MM.1S (cell line): ENCODE results near the gene MYD88.
"Not testable (repeated sequence)": the region's sequence is repeated elsewhere in the genome, so short reads cannot be mapped to it uniquely, and the experiment has no call there.

Experiments used
- DNase-seq: peaks from one replicate; pipeline ENCODE4 v3.0.0-alpha.2; 2015
- H2AFZ ChIP-seq: fragments of 300-600 bp; sonication (generic); 2 replicates; pipeline ENCODE4 v1.6.0; 2016; ENCODE audit warnings: antibody characterized with exemption, low read length
- H3F3A ChIP-seq: fragments of 300-600 bp; sonication (generic); 2 replicates; pipeline ENCODE4 v1.6.1; 2016; ENCODE audit warnings: mild to moderate bottlenecking, antibody characterized with exemption, low read length, moderate library complexity, mixed read lengths; ENCODE audit not compliant: insufficient read depth
- H3K27ac ChIP-seq: fragments of 300-600 bp; sonication (generic); 2 replicates; pipeline ENCODE4 v1.5.1; 2016; ENCODE audit warnings: mild to moderate bottlenecking, low read length
- H3K27me3 ChIP-seq: fragments of 300-600 bp; sonication (generic); replicated peaks from 2 replicates; pipeline ENCODE4 v1.6.0; 2016; ENCODE audit warnings: low read length; ENCODE audit not compliant: insufficient read depth
- H3K36me3 ChIP-seq: fragments of 300-600 bp; sonication (generic); replicated peaks from 2 replicates; pipeline ENCODE4 v1.6.1; 2016; ENCODE audit warnings: mild to moderate bottlenecking, low read length, mixed read lengths; ENCODE audit not compliant: insufficient read depth
- H3K4me1 ChIP-seq: fragments of 300-600 bp; sonication (generic); 2 replicates; pipeline ENCODE4 v1.6.1; 2016; ENCODE audit warnings: low read length, mixed read lengths
- H3K4me2 ChIP-seq: fragments of 300-600 bp; sonication (generic); 2 replicates; pipeline ENCODE4 v1.6.0; 2016; ENCODE audit warnings: low read depth, low read length
- H3K4me3 ChIP-seq: fragments of 300-600 bp; sonication (generic); 2 replicates; pipeline ENCODE4 v1.5.1; 2016; ENCODE audit warnings: low read length, mixed read lengths
- H3K79me2 ChIP-seq: fragments of 300-600 bp; sonication (generic); 2 replicates; pipeline ENCODE4 v1.6.1; 2016; ENCODE audit warnings: mixed run types, low read length, mixed read lengths
- H3K9ac ChIP-seq: fragments of 300-600 bp; sonication (generic); 2 replicates; pipeline ENCODE4 v1.6.1; 2016; ENCODE audit warnings: low read length, mixed read lengths
- H3K9me2 ChIP-seq: fragments of 300-600 bp; sonication (generic); replicated peaks from 2 replicates; pipeline ENCODE4 v1.6.1; 2016; ENCODE audit warnings: mild to moderate bottlenecking, low read length, mixed read lengths; ENCODE audit not compliant: insufficient read depth
- H3K9me3 ChIP-seq: fragments of 300-600 bp; sonication (generic); replicated peaks from 2 replicates; pipeline ENCODE4 v1.6.1; 2016; ENCODE audit warnings: mild to moderate bottlenecking, low read length, mixed read lengths; ENCODE audit not compliant: insufficient read depth
- H4K20me1 ChIP-seq: fragments of 300-600 bp; sonication (generic); 2 replicates; pipeline ENCODE4 v1.6.1; 2016; ENCODE audit warnings: mild to moderate bottlenecking, low read length, moderate library complexity, mixed read lengths; ENCODE audit not compliant: insufficient read depth
- EZH2 ChIP-seq: fragments of 300-600 bp; sonication (generic); optimal IDR thresholded peaks from 2 replicates; pipeline ENCODE3; 2017; ENCODE audit warnings: low read depth, mild to moderate bottlenecking, antibody characterized with exemption, low read length, mixed read lengths
- EZH2phosphoT487 ChIP-seq: fragments of 300-600 bp; sonication (generic); IDR thresholded peaks from 2 replicates; pipeline ENCODE4 v1.6.1; 2018; ENCODE audit warnings: antibody characterized with exemption, low read length
- TF ChIP-seq, protein P1 (sequence below): fragments of 300-600 bp; sonication (generic); IDR thresholded peaks from 2 replicates; pipeline ENCODE4 v1.5.1; 2016; ENCODE audit warnings: antibody characterized with exemption, low read length, mixed read lengths

Gene MYD88

DNA sequence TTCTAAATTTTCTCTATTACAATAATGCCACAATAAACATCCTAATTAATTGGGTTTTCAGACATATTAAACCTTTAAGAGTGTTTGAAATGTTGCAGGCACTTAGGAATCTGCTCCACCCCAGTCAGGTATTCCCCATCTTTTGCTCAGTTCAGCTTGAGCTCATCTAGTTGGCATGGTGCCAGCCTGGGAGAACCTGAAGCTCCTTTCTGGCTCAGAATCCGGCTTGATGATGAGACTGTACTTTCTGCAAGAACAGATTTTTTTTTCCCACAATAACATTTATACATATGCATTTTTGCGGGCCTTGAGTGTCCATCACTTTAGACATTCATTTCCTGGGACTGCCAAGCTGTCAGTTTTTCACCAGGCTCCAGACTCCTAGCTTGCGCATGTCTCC lies 19.1 kb downstream of the MYD88 start:
- no peaks in the 10 kb centered on the region for H3K79me2 ChIP-seq
- H4K20me1 ChIP-seq: no peaks in the 10 kb centered on the region
- H3K9ac ChIP-seq: no peak overlapping the region
- H3K4me1 ChIP-seq: no peaks in the 10 kb centered on the region
- H3K27ac ChIP-seq: no peak overlapping the region
- H3K4me2 ChIP-seq: no peak overlapping the region
- no peaks in the 10 kb centered on the region for H3K9me2 ChIP-seq
- no peaks in the 10 kb centered on the region for H3K9me3 ChIP-seq
- no peak overlapping the region for H3K4me3 ChIP-seq
- TF ChIP-seq EZH2 (no peak), EZH2phosphoT487 (no peak)
- TF ChIP-seq, protein P1, sequence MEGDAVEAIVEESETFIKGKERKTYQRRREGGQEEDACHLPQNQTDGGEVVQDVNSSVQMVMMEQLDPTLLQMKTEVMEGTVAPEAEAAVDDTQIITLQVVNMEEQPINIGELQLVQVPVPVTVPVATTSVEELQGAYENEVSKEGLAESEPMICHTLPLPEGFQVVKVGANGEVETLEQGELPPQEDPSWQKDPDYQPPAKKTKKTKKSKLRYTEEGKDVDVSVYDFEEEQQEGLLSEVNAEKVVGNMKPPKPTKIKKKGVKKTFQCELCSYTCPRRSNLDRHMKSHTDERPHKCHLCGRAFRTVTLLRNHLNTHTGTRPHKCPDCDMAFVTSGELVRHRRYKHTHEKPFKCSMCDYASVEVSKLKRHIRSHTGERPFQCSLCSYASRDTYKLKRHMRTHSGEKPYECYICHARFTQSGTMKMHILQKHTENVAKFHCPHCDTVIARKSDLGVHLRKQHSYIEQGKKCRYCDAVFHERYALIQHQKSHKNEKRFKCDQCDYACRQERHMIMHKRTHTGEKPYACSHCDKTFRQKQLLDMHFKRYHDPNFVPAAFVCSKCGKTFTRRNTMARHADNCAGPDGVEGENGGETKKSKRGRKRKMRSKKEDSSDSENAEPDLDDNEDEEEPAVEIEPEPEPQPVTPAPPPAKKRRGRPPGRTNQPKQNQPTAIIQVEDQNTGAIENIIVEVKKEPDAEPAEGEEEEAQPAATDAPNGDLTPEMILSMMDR: no peak
- DNase-seq: no peak
- H3F3A ChIP-seq: no peaks in the 10 kb centered on the region
- H3K36me3 ChIP-seq: no peaks in the 10 kb centered on the region
- H3K27me3 ChIP-seq: no peaks in the 10 kb centered on the region
- H2AFZ ChIP-seq: no peak overlapping the region

DNA sequence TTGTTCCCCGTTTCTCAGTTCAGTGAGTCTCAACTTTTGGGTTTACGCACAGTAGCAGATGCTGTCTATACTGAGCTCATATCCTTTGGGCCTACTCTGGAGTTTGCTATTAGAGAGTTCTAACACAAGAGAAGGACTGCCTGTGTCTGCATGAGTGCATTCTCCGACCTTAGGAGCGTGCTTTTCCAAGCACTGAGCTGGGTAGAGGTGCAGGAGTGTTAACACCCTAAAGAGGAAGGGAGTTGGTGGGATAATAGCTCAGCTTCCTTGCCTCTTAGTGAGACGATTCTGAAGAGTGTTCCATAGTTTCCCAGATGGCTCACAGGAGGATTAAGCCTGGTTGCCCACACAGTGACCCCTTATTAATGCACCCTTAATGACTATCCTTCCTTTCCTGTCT lies 20.0 kb downstream of the MYD88 start:
- Histone ChIP-seq H2AFZ (no peak overlapping the region), H3K27me3 (no peaks in the 10 kb centered on the region), H4K20me1 (no peaks in the 10 kb centered on the region), H3K4me2 (no peak overlapping the region), H3K79me2 (no peaks in the 10 kb centered on the region), H3K9ac (no peak overlapping the region), H3K27ac (no peak overlapping the region), H3K9me3 (no peaks in the 10 kb centered on the region), H3K4me1 (no peaks in the 10 kb centered on the region), H3K36me3 (no peaks in the 10 kb centered on the region), H3K9me2 (no peaks in the 10 kb centered on the region), H3F3A (peaks cover 1% of the 10 kb centered on the region), H3K4me3 (no peak overlapping the region)
- DNase-seq: no peak
- TF ChIP-seq EZH2 (no peak), EZH2phosphoT487 (no peak)
- TF ChIP-seq, protein P1: no peak

DNA sequence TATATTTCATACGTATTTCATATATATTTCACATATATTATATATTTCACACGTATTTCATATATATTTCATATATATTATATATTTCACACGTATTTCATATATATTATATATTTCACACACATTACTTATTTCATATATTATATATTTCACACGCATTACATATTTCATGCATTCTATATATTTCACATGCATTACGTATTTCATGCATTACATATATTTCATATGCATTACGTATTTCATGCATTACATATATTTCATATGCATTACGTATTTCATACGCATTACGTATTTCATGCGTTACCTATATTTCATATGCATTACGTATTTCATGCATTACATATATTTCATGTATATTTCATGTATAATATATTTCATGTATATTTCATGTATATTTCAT lies 22.2 kb downstream of the MYD88 start:
- H3K9me3 ChIP-seq, DNase-seq, H4K20me1 ChIP-seq, H3K9me2 ChIP-seq, H3K4me1 ChIP-seq, H3K4me3 ChIP-seq, H3K27me3 ChIP-seq, H3K27ac ChIP-seq, H3K9ac ChIP-seq, H3K79me2 ChIP-seq, H3F3A ChIP-seq, H3K36me3 ChIP-seq, H3K4me2 ChIP-seq, H2AFZ ChIP-seq: not testable (repeated sequence)

DNA sequence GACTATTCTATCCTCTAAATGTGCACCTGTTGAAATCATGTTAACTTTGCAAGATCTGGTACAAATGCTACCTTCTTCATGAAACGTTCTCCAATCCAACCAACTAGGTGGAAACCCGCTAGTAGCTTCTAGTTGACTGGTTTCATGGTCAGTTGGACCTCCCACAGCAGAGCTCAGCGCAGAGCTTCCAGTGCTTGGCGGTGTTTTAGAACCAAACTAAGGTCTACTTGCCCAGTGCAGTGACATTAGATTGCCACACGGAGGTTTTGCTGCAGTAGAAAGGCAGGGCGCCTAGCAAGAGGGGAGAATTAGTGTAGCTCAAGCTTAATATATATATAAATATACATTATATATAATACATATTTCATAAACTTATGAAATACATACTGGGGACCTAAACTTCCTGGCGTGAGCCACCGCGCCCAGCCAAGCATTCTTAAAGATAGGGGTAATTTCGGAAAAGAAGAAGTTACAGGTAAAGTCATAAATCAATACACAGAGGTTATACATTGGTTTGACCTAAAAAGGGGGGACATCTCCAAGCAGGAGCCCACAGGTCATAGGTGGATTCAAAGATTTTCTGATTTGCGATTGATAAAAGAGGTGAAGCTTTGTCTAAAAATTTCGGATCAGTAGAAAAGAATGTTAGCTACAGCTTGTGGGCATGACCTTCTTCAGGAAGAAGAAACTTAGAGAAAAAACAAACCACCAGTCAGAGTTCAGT lies 24.8 kb downstream of the MYD88 start:
- Histone ChIP-seq H3K36me3 (no peaks in the 10 kb centered on the region), H3K4me3 (no peak overlapping the region), H4K20me1 (no peaks in the 10 kb centered on the region), H3K9me2 (no peaks in the 10 kb centered on the region), H3K79me2 (peaks cover 28% of the 10 kb centered on the region), H2AFZ (no peak overlapping the region), H3K9me3 (no peaks in the 10 kb centered on the region), H3F3A (peaks cover 6% of the 10 kb centered on the region), H3K9ac (no peak overlapping the region), H3K27ac (no peak overlapping the region), H3K4me1 (no peaks in the 10 kb centered on the region), H3K27me3 (no peaks in the 10 kb centered on the region), H3K4me2 (no peak overlapping the region)
- peak; percentile 28 for DNase-seq
- TF ChIP-seq, protein P1: no peak
- no peak for TF ChIP-seq EZH2
- no peak for TF ChIP-seq EZH2phosphoT487
